ENCODE results near the gene BICDL1. TPM values are rescaled to one million over a fixed set of nuclear protein-coding genes. Genes with fewer than 3 reads are reported as not detected.
A peak's percentile ranks its signal among the peaks of the same experiment; 100 is the strongest.

BICDL1 gene
- polyA plus RNA-seq, 1 of the 3 experiments (the other 2 are of a cell fraction): 0.35 TPM

GRCh38 chr12:120118321-120119061 lies 129.5 kb downstream of the BICDL1 start:
- Histone ChIP-seq H3F3A (replicated peaks; ENCODE audit: insufficient read depth) (peaks cover 22% of the 10 kb centered on the region), H3K4me2 (peak overlapping the region; percentile 85), H3K4me3 (ENCODE audit: low read depth in 2 of 2, low read length in 1 of 2) (peak overlapping the region; percentile 71 to 83), H4K20me1 (ENCODE audit: insufficient read depth) (peaks cover 26% of the 10 kb centered on the region), H3K4me1 (ENCODE audit: control insufficient read depth in 1 of 2, insufficient read depth in 2 of 2, low read depth in 1 of 2, low read length in 1 of 2) (peaks cover 18 to 25% of the 10 kb centered on the region in 2 experiments), H3K27ac (ENCODE audit: low read depth in 2 of 2, low read length in 1 of 2) (peak overlapping the region in 1 of 2 experiments; percentile 60; a peak in 3 of 4 replicates), H3K79me2 (ENCODE audit: insufficient read depth) (peaks cover 53% of the 10 kb centered on the region), H3K36me3 (replicated peaks in 1 of 2; ENCODE audit: control insufficient read depth in 1 of 2, insufficient read depth in 2 of 2, low read length in 1 of 2) (peaks cover 0 to 2% of the 10 kb centered on the region in 2 experiments), H3K9ac (peak overlapping the region; percentile 83; the same call in 1 of the 2 replicates), H2AFZ (ENCODE audit: low read depth) (no peak overlapping the region), H3K9me2 (no peaks in the 10 kb centered on the region), H3K9me3 (no peaks in the 10 kb centered on the region), H3K27me3 (ENCODE audit: insufficient read depth) (no peaks in the 10 kb centered on the region)
- ChIA-PET POLR2A (interaction anchor here (0.7 to 3.3 kb wide), 3 partner anchors 83 to 1493 kb away, joined by 8 to 23 read pairs (median 16); partner anchors contain the start of genes RNU4-1, RNU4-2 and RPLP0), CTCF (interaction anchor here (1.0 to 1.9 kb wide), 3 partner anchors 9 to 45 kb away, joined by 3 to 7 read pairs (median 3); no protein-coding TSS in a partner anchor)
- TF ChIP-seq GATA2 (CRISPR knock-in tag; IDR thresholded peaks at IDR 0.05) (no peak), RFX5 (IDR thresholded peaks at IDR 0.05; ENCODE audit: low read length) (no peak), RCOR1 (IDR thresholded peaks at IDR 0.05; ENCODE audit: low read length) (no peak), ELF1 (IDR thresholded peaks at IDR 0.05) (no peak), PBX3 (IDR thresholded peaks at IDR 0.05) (no peak), EZH2phosphoT487 (IDR thresholded peaks at IDR 0.05; ENCODE audit: borderline replicate concordance, low read depth) (no peak), RAD21 (IDR thresholded peaks at IDR 0.05; ENCODE audit: low read length) (no peak), NRF1 (IDR thresholded peaks at IDR 0.05; ENCODE audit: low read depth, low read length) (no peak), YY1 (IDR thresholded peaks at IDR 0.05; ENCODE audit: low read depth) (no peak)
- no peak for DNase-seq
- 62% methylated on average over 11 of the region's 11 CpGs for WGBS (ENCODE audit: low lambda C conversion rate)

DNA sequence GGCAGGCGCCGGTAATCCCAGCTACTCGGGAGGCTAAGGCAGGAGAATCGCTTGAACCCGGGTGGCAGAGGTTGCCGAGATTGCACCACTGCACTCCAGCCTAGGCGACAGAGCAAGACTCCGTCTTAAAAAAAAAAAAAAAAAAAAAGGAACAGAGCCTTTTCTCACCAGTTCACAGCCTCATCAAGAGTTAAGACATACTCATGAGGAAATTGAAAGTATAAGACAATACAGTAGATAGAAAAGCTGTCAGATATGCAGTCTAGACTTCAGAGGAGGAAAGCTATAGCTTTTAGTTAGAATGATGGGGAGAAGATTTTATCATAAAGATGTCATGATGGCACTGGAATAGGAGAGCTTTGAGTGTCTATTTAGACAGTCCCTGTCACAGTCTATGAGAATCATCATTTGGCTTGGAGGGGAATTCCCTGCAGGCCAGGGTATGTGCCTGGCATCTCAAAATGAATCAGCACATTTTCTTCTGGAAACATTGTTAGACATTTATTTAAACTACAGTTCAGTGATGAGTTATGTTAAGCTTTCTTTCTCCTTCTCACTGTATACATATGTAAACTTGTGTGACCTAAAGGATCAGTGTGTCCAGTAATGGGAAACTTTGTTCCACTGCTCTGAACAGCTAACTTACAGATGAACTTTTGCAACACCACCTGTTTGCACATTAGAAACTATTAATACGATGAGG lies 130.4 kb downstream of the BICDL1 start:
- no peaks in the 10 kb centered on the region for H3K9me2 ChIP-seq
- 0 out of 2 replicates have a peak overlapping the region, but pooled peaks have one; percentile 26 for H3K9ac ChIP-seq
- H3K79me2 ChIP-seq (ENCODE audit: insufficient read depth): peaks cover 44% of the 10 kb centered on the region
- ChIA-PET POLR2A (interaction anchor here (0.7 to 1.6 kb wide), 2 partner anchors 82 to 1492 kb away, joined by 5 to 8 read pairs; partner anchors contain the start of gene RPLP0), CTCF (interaction anchor here (1.3 kb wide), 1 partner anchor 32 kb away, joined by 3 read pairs; no protein-coding TSS in a partner anchor)
- no peak for DNase-seq
- H3K4me3 ChIP-seq (ENCODE audit: low read depth in 2 of 2, low read length in 1 of 2): no peak overlapping the region
- no peak overlapping the region for H2AFZ ChIP-seq (ENCODE audit: low read depth)
- no peaks in the 10 kb centered on the region for H3K9me3 ChIP-seq
- peaks cover 0 to 2% of the 10 kb centered on the region in 2 experiments for H3K36me3 ChIP-seq (replicated peaks in 1 of 2; ENCODE audit: control insufficient read depth in 1 of 2, insufficient read depth in 2 of 2, low read length in 1 of 2)
- 79% methylated on average over 9 of the region's 9 CpGs for WGBS (ENCODE audit: low lambda C conversion rate)
- TF ChIP-seq REST (IDR thresholded peaks at IDR 0.05; ENCODE audit: low read depth, low read length): no peak
- peak; percentile 70 for TF ChIP-seq PBX3 (IDR thresholded peaks at IDR 0.05)
- TF ChIP-seq TCF12 (IDR thresholded peaks at IDR 0.05): peak; percentile 28; the same call in 1 of the 2 replicates
- TF ChIP-seq CHD2 (IDR thresholded peaks at IDR 0.05; ENCODE audit: low read length, partially characterized antibody): no peak
- H4K20me1 ChIP-seq (ENCODE audit: insufficient read depth): peaks cover 17% of the 10 kb centered on the region
- peaks cover 22% of the 10 kb centered on the region for H3F3A ChIP-seq (replicated peaks; ENCODE audit: insufficient read depth)
- H3K4me2 ChIP-seq: peak overlapping the region; percentile 85
- peaks cover 18 to 25% of the 10 kb centered on the region in 2 experiments for H3K4me1 ChIP-seq (ENCODE audit: control insufficient read depth in 1 of 2, insufficient read depth in 2 of 2, low read depth in 1 of 2, low read length in 1 of 2)
- H3K27me3 ChIP-seq (ENCODE audit: insufficient read depth): no peaks in the 10 kb centered on the region
- peak overlapping the region; percentile 14 to 60; a peak in 3 of 4 replicates for H3K27ac ChIP-seq (ENCODE audit: low read depth in 2 of 2, low read length in 1 of 2)
